HEK293 (cell line): ENCODE measurements around the gene MRPL44.

Experiments used
- CTCF ChIA-PET: fragments of 350-600 bp; formaldehyde crosslinking; extraction: SDS; loops from one replicate; lab custom pipeline; 2021; ENCODE audit warnings: antibody characterized with exemption; lab: Yijun Ruan, JAX
- POLR2A ChIA-PET: fragments of 300-600 bp; formaldehyde crosslinking; extraction: SDS; loops from one replicate; lab custom pipeline; 2020; ENCODE audit warnings: antibody characterized with exemption, inconsistent platforms; lab: Yijun Ruan, JAX
- H3K27ac ChIP-seq: fragments of 200-500 bp; sonication (Bioruptor generic); 2 replicates; pipeline ENCODE4 v1.5.1; 2014; ENCODE audit warnings: low read depth, low read length, control low read depth, inconsistent platforms; ENCODE audit errors: extremely low read depth
- H3K36me3 ChIP-seq, 2 experiments: fragments of 200-500 bp in 1 of 2; sonication (Bioruptor generic) in 1 of 2; 1 replicate in 1 of 2; 2 replicates in 1 of 2; pipeline ENCODE4 v1.5.1; 2014 to 2017; ENCODE audit warnings: inconsistent platforms in 2 of 2, low read length in 2 of 2; ENCODE audit not compliant: control insufficient read depth in 2 of 2, insufficient read depth in 1 of 2
- H3K4me1 ChIP-seq: fragments of 200-500 bp; sonication (Bioruptor generic); 2 replicates; pipeline ENCODE4 v1.5.1; 2014; ENCODE audit warnings: mild to moderate bottlenecking, low read length, inconsistent platforms; ENCODE audit not compliant: control insufficient read depth, insufficient read depth
- H3K4me3 ChIP-seq: 2 replicates; pipeline ENCODE4 v1.5.1; 2011; ENCODE audit warnings: low read depth, mild to moderate bottlenecking, control low read depth, low read length, moderate library complexity
- H3K9me3 ChIP-seq: fragments of 200-500 bp; sonication (Bioruptor generic); 2 replicates; pipeline ENCODE4 v1.5.1; 2014; ENCODE audit warnings: low read depth, low read length, inconsistent platforms; ENCODE audit not compliant: control insufficient read depth, insufficient read depth
- HIC1 ChIP-seq: fragments of 450-650 bp; formaldehyde crosslinking; IDR thresholded peaks from 2 replicates; pipeline ENCODE4 v1.5.1; 2016; ENCODE audit warnings: missing biosample characterization, missing genetic modification characterization
- MZF1 ChIP-seq: fragments of 450-650 bp; formaldehyde crosslinking; IDR thresholded peaks from 2 replicates; pipeline ENCODE4 v1.5.1; 2017; ENCODE audit warnings: missing biosample characterization, missing genetic modification characterization, borderline replicate concordance
- ZBTB20 ChIP-seq: fragments of 450-650 bp; formaldehyde crosslinking; IDR thresholded peaks from 2 replicates; pipeline ENCODE4 v1.5.1; 2016; ENCODE audit warnings: missing biosample characterization, missing genetic modification characterization
- ZBTB48 ChIP-seq: fragments of 450-650 bp; formaldehyde crosslinking; IDR thresholded peaks from 2 replicates; pipeline ENCODE4 v1.5.1; 2016; ENCODE audit warnings: missing biosample characterization, missing genetic modification characterization
- ZNF133 ChIP-seq: fragments of 450-650 bp; formaldehyde crosslinking; IDR thresholded peaks from 2 replicates; pipeline ENCODE4 v1.5.1; 2016; ENCODE audit warnings: missing biosample characterization, missing genetic modification characterization
- ZNF174 ChIP-seq: fragments of 450-650 bp; formaldehyde crosslinking; IDR thresholded peaks from 2 replicates; pipeline ENCODE4 v1.5.0; 2017; ENCODE audit warnings: missing biosample characterization, mild to moderate bottlenecking, missing genetic modification characterization
- ZNF433 ChIP-seq: fragments of 450-650 bp; formaldehyde crosslinking; IDR thresholded peaks from 2 replicates; pipeline ENCODE4 v1.5.1; 2016; ENCODE audit warnings: missing biosample characterization, missing genetic modification characterization, low read depth
- ZNF529 ChIP-seq: fragments of 450-650 bp; formaldehyde crosslinking; IDR thresholded peaks from 2 replicates; pipeline ENCODE4 v1.5.1; 2017; ENCODE audit warnings: missing genetic modification characterization, missing biosample characterization; ENCODE audit not compliant: insufficient replicate concordance
- ZNF544 ChIP-seq: fragments of 450-650 bp; formaldehyde crosslinking; IDR thresholded peaks from 2 replicates; pipeline ENCODE4 v1.5.0; 2017; ENCODE audit warnings: missing biosample characterization, missing genetic modification characterization
- ZNF560 ChIP-seq: fragments of 450-650 bp; formaldehyde crosslinking; IDR thresholded peaks from 2 replicates; pipeline ENCODE4 v1.5.1; 2017; ENCODE audit warnings: missing biosample characterization, missing genetic modification characterization, borderline replicate concordance
- ZNF792 ChIP-seq: fragments of 450-650 bp; formaldehyde crosslinking; IDR thresholded peaks from 2 replicates; pipeline ENCODE4 v1.5.1; 2016; ENCODE audit warnings: missing biosample characterization, missing genetic modification characterization
- TF ChIP-seq, protein P1 (sequence below): fragments of 450-650 bp; formaldehyde crosslinking; IDR thresholded peaks from 2 replicates; pipeline ENCODE4 v1.5.1; 2016; ENCODE audit warnings: missing biosample characterization, missing genetic modification characterization
- TF ChIP-seq, protein P2 (sequence below): fragments of 450-650 bp; formaldehyde crosslinking; IDR thresholded peaks from 2 replicates; pipeline ENCODE4 v1.5.1; 2017; ENCODE audit warnings: missing biosample characterization, missing genetic modification characterization
- TF ChIP-seq, protein P3 (sequence below): fragments of 450-650 bp; formaldehyde crosslinking; IDR thresholded peaks from 2 replicates; pipeline ENCODE4 v1.5.1; 2017; ENCODE audit warnings: missing biosample characterization, missing genetic modification characterization

Gene MRPL44

DNA sequence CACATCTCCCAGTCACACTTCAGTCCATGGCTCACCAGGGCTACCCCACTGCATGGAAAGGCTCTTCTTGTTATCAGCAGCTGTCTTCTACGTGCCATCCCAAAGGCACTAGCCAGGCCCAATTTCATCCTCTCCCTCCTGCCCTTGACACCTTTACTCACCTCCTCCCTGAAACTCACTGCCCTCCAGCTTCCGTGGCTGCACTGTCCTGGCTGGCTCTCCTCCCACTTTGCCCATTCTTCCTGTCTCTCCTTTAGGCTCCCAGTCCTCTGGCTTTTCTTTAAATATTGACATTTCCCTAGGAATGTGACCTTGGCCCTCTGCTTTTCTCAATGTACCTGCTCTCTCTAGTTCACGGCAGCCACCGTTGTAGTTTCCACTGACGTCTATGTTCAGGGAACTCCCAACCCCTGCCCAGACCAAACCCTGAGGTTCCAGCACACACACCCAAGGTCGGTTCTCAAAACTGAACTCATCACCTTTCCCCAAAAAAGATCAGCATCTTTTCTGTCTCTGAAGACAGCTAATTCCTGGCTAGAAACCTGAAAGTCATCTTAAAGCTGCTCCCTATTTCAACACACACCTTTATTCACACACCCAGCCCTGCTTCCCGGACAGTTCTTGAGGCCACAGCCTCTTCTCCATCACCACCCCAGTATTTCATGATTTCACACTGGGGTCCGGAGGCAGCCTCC lies 48.8 kb upstream of the MRPL44 start:
- H3K4me1 ChIP-seq, result no peaks in the 10 kb centered on the region; the same call in 1 of the 2 replicates
- H3K27ac ChIP-seq, result no peak overlapping the region
- TF ChIP-seq HIC1 (no peak), MZF1 (tag by site-specific recombination) (no peak), ZNF544 (no peak), ZBTB48 (tag by site-specific recombination) (no peak), ZNF433 (tag by site-specific recombination) (no peak), ZNF133 (tag by site-specific recombination) (no peak), ZNF792 (no peak), ZNF529 (tag by site-specific recombination) (no peak)
- TF ChIP-seq, protein P1, sequence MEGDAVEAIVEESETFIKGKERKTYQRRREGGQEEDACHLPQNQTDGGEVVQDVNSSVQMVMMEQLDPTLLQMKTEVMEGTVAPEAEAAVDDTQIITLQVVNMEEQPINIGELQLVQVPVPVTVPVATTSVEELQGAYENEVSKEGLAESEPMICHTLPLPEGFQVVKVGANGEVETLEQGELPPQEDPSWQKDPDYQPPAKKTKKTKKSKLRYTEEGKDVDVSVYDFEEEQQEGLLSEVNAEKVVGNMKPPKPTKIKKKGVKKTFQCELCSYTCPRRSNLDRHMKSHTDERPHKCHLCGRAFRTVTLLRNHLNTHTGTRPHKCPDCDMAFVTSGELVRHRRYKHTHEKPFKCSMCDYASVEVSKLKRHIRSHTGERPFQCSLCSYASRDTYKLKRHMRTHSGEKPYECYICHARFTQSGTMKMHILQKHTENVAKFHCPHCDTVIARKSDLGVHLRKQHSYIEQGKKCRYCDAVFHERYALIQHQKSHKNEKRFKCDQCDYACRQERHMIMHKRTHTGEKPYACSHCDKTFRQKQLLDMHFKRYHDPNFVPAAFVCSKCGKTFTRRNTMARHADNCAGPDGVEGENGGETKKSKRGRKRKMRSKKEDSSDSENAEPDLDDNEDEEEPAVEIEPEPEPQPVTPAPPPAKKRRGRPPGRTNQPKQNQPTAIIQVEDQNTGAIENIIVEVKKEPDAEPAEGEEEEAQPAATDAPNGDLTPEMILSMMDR (tag by site-specific recombination), result no peak
- TF ChIP-seq, protein P2, sequence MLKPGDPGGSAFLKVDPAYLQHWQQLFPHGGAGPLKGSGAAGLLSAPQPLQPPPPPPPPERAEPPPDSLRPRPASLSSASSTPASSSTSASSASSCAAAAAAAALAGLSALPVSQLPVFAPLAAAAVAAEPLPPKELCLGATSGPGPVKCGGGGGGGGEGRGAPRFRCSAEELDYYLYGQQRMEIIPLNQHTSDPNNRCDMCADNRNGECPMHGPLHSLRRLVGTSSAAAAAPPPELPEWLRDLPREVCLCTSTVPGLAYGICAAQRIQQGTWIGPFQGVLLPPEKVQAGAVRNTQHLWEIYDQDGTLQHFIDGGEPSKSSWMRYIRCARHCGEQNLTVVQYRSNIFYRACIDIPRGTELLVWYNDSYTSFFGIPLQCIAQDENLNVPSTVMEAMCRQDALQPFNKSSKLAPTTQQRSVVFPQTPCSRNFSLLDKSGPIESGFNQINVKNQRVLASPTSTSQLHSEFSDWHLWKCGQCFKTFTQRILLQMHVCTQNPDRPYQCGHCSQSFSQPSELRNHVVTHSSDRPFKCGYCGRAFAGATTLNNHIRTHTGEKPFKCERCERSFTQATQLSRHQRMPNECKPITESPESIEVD (tag by site-specific recombination), result no peak
- no peaks in the 10 kb centered on the region for H3K9me3 ChIP-seq
- peaks cover 16 to 23% of the 10 kb centered on the region in 2 experiments for H3K36me3 ChIP-seq
- ChIA-PET CTCF (interaction anchor here (0.7 to 1.1 kb wide), 2 partner anchors 16 to 36 kb away, joined by 4 read pairs; no protein-coding TSS in a partner anchor), POLR2A (no interaction called here)
- no peak overlapping the region for H3K4me3 ChIP-seq

GRCh38 chr2:223909001-223909741 lies 48.1 kb upstream of the MRPL44 start:
- Histone ChIP-seq H3K4me3 (no peak overlapping the region), H3K4me1 (no peaks in the 10 kb centered on the region; the same call in 1 of the 2 replicates), H3K9me3 (no peaks in the 10 kb centered on the region), H3K36me3 (peaks cover 16 to 21% of the 10 kb centered on the region in 2 experiments), H3K27ac (no peak overlapping the region)
- ChIA-PET POLR2A (no interaction called here), CTCF (interaction anchor here (0.7 to 1.0 kb wide), 2 partner anchors 16 to 375 kb away, joined by 3 to 4 read pairs; no protein-coding TSS in a partner anchor)
- TF ChIP-seq, protein P3, sequence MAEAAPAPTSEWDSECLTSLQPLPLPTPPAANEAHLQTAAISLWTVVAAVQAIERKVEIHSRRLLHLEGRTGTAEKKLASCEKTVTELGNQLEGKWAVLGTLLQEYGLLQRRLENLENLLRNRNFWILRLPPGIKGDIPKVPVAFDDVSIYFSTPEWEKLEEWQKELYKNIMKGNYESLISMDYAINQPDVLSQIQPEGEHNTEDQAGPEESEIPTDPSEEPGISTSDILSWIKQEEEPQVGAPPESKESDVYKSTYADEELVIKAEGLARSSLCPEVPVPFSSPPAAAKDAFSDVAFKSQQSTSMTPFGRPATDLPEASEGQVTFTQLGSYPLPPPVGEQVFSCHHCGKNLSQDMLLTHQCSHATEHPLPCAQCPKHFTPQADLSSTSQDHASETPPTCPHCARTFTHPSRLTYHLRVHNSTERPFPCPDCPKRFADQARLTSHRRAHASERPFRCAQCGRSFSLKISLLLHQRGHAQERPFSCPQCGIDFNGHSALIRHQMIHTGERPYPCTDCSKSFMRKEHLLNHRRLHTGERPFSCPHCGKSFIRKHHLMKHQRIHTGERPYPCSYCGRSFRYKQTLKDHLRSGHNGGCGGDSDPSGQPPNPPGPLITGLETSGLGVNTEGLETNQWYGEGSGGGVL (tag by site-specific recombination), result no peak
- TF ChIP-seq ZBTB20 (tag by site-specific recombination) (peak; percentile 56; the same call in 1 of the 2 replicates), ZNF174 (tag by site-specific recombination) (no peak), ZNF560 (tag by site-specific recombination) (no peak)
